Upper lobe of right lung (tissue), 1 donor: ENCODE measurements around the gene ISG20. TPM values are rescaled to one million over a fixed set of nuclear protein-coding genes. Genes with fewer than 3 reads are reported as not detected.
"Not testable (repeated sequence)": the region's sequence is repeated elsewhere in the genome, so short reads cannot be mapped to it uniquely, and the experiment has no call there.

Experiments
- ATAC-seq: fragments of 200-7000 bp; cut with Tn5 transposase; one replicate; pipeline ENCODE4 v1.9.1; 2020; ENCODE audit warnings: mild to moderate bottlenecking, moderate library complexity
- DNase-seq: peaks from one replicate; pipeline ENCODE4 v3.0.0-alpha.2; 2020
- H3K27ac ChIP-seq: fragments of 200-600 bp; one replicate; pipeline ENCODE4 v1.8.0; 2022
- H3K27me3 ChIP-seq: fragments of 200-600 bp; one replicate; pipeline ENCODE4 v1.8.0; 2022; ENCODE audit warnings: mild to moderate bottlenecking
- H3K36me3 ChIP-seq: fragments of 200-600 bp; one replicate; pipeline ENCODE4 v1.8.0; 2022
- H3K4me1 ChIP-seq: fragments of 200-600 bp; one replicate; pipeline ENCODE4 v1.8.0; 2022
- H3K4me3 ChIP-seq: fragments of 200-600 bp; one replicate; pipeline ENCODE4 v1.8.0; 2022; ENCODE audit warnings: mild to moderate bottlenecking
- H3K9me3 ChIP-seq: fragments of 200-600 bp; one replicate; pipeline ENCODE4 v1.8.0; 2022
- intact Hi-C: fragments of 100-400 bp; cut with DNase I; formaldehyde crosslinking; loops from one replicate; pipeline ENCODE4 v1.11.0; 2022
- total RNA-seq: library from RNA; stranded (reverse); fragmentation: NEBNext Ultra II Directional; extraction: Animal tissue kit (Norgen Biotek cat#: 25700); gene quantifications from one replicate; pipeline ENCODE4 v1.2.1, GENCODE V29; 2021
- TF ChIP-seq, protein P1 (sequence below): fragments of 200-600 bp; IDR thresholded peaks from one replicate; pipeline ENCODE4 v1.8.0; 2022; ENCODE audit warnings: antibody characterized with exemption
- donor health status: DM: no; HTN: yes; CAD: no; lungs with severe emphysema.

ISG20 gene
- total RNA-seq, 1 donor from 2014 or later, result 34.9 TPM

DNA sequence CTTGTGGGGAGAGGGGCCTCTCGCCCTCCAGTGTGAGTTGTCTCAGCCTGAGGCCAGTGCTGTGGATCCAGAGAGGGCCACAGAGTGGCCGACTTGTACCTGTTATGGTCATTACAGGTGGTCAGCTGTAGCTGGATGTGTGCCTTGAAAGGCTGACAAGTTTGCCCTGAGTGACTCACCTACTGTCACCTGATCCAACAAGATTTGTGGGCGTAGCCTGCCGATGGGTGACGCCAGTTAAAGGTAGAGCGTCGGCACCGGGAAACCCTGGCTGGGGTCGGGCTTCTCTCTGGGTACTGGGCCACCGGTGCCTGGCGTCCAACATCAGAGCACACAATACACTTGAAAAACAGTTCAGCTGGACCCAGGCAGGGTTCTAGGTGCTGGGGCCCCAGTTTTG lies 2.8 kb upstream of the ISG20 start:
- intact Hi-C loops, result no loop called here
- ATAC-seq, result peak; percentile 1
- Histone ChIP-seq H3K27me3 (no peaks in the 10 kb centered on the region), H3K27ac (peak overlapping the region; percentile 96), H3K36me3 (peaks cover 31% of the 10 kb centered on the region), H3K4me1 (peaks cover 50% of the 10 kb centered on the region), H3K4me3 (peak overlapping the region; percentile 10), H3K9me3 (no peaks in the 10 kb centered on the region)
- TF ChIP-seq, protein P1, sequence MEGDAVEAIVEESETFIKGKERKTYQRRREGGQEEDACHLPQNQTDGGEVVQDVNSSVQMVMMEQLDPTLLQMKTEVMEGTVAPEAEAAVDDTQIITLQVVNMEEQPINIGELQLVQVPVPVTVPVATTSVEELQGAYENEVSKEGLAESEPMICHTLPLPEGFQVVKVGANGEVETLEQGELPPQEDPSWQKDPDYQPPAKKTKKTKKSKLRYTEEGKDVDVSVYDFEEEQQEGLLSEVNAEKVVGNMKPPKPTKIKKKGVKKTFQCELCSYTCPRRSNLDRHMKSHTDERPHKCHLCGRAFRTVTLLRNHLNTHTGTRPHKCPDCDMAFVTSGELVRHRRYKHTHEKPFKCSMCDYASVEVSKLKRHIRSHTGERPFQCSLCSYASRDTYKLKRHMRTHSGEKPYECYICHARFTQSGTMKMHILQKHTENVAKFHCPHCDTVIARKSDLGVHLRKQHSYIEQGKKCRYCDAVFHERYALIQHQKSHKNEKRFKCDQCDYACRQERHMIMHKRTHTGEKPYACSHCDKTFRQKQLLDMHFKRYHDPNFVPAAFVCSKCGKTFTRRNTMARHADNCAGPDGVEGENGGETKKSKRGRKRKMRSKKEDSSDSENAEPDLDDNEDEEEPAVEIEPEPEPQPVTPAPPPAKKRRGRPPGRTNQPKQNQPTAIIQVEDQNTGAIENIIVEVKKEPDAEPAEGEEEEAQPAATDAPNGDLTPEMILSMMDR, result no peak
- no peak for DNase-seq

DNA sequence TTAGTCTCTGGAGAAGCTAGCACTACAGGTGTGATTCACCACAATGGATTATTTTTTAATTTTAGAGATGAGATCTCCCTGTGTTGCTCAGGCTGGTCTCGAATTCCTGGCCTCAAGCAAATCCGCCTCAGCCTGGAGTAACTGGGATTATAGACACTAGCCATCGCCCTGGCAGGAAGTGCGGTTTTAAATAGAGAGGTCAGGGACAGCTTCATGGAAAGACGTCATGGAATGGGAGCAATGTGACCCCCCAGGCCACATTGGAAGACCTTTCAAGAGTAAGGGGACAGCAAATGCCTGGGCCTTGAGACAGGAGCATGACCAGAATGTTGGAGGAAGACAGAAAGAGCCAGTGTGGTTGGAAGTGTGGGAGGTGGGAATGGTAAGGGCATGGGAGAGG lies 2.2 kb upstream of the ISG20 start:
- intact Hi-C loops, result no loop called here
- H3K27ac ChIP-seq, result peak overlapping the region; percentile 96

DNA sequence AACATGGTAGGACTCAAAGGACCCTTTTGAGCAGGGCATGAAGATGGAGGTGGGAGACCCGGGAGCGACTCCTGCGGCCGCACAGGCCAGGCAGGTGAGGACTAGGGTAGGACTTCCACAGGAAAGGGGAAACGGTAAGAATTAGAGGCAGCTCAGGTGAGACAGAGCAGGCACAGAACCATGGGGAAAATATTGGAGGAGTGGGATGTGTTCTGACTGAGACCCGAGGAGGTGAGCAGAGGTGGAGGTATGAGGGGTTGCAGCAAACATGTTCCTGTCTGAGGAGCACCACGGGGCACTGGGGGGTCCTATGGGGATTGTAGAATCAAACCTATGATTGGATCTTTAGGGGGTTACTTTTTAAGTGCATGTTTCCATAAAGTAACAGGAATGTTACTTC lies 1.4 kb upstream of the ISG20 start:
- ATAC-seq (no peak), DNase-seq (no peak)
- Histone ChIP-seq H3K27me3 (no peaks in the 10 kb centered on the region), H3K9me3 (no peaks in the 10 kb centered on the region), H3K4me1 (peaks cover 48% of the 10 kb centered on the region), H3K4me3 (no peak overlapping the region), H3K36me3 (peaks cover 17% of the 10 kb centered on the region), H3K27ac (peak overlapping the region; percentile 96)
- intact Hi-C loops, result no loop called here
- TF ChIP-seq, protein P1, result no peak

More for the DNA sequence above, 2.2 kb upstream of the ISG20 start:
- Histone ChIP-seq H3K27me3 (no peaks in the 10 kb centered on the region), H3K36me3 (peaks cover 25% of the 10 kb centered on the region), H3K4me3 (no peak overlapping the region), H3K9me3 (no peaks in the 10 kb centered on the region), H3K4me1 (peaks cover 48% of the 10 kb centered on the region)
- ATAC-seq, result no peak
- TF ChIP-seq, protein P1, result no peak
- DNase-seq, result no peak

DNA sequence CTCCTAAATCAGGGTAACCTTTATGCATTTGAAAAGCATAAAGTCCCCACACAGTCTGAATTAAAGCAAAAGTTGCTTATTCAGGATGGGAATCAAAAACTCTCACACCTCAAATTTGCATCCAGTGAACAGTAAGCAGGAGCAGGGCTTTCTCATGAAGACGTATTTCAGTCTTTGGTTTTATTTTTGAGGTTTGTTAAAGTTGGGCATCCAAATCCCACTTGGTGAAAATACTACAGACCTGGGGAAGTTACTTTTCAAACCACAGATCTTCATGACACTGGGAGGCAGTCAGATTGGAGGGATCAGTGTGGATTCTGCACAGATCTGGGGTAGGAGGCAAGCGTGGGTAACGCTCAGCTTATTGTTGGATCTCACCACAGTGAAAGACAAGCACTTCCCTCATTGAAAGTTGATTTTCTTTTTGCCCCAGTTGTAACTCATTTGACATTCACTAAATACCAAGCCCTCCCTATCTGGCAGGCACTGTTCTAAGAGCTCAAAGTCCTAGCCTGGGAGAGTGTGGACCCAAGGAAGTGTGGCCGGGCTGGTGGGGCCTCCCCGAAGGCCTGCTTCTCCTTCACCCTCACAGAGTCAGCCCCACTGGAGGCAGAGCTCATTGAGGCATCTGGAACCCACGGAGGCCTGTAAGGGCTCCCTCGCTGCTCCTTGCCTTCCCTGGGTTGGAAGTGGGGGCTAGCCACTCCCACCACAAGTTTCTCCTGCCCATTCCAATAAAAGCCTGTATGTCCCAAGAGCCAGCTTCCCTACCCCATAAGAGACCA lies 783 bp upstream of the ISG20 start:
- ATAC-seq (peak; percentile 0), DNase-seq (no peak)
- H3K4me1 ChIP-seq, result peaks cover 48% of the 10 kb centered on the region
- peak overlapping the region; percentile 96 for H3K27ac ChIP-seq
- H3K9me3 ChIP-seq, result no peaks in the 10 kb centered on the region
- peaks cover 11% of the 10 kb centered on the region for H3K36me3 ChIP-seq
- H3K4me3 ChIP-seq, result peak overlapping the region; percentile 57
- intact Hi-C loops, result no loop called here
- TF ChIP-seq, protein P1, result no peak
- no peaks in the 10 kb centered on the region for H3K27me3 ChIP-seq

DNA sequence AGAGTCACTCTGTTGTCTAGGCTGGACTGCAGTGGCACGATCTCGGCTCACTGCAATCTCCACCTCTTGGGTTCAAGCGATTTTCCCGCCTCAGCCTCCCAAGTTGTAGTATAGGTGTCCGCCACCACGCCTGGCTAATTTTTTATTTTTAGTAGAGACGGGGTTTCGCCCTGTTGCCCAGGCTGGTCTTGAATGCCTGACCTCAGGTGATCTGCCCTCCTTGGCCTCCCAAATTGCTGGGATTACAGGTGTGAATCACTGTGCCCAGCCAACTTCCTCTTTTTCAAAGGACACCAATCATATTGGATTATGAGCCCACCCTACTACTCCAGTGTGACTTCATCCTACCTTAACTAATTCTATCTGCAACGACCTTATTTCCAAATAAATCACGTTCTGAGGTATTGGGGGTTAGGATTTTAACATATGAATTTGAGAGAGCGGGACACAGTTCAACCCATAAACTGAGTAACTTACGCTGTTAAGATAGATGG lies 3.2 kb downstream of the ISG20 start:
- H3K9me3 ChIP-seq, result no peaks in the 10 kb centered on the region
- no peak for DNase-seq
- H3K36me3 ChIP-seq, result no peaks in the 10 kb centered on the region
- TF ChIP-seq, protein P1, result no peak
- no peak for ATAC-seq
- H3K27ac ChIP-seq, result no peak overlapping the region
- H3K27me3 ChIP-seq, result no peaks in the 10 kb centered on the region
- no peak overlapping the region for H3K4me3 ChIP-seq
- intact Hi-C loops, result no loop called here
- H3K4me1 ChIP-seq, result peaks cover 36% of the 10 kb centered on the region

DNA sequence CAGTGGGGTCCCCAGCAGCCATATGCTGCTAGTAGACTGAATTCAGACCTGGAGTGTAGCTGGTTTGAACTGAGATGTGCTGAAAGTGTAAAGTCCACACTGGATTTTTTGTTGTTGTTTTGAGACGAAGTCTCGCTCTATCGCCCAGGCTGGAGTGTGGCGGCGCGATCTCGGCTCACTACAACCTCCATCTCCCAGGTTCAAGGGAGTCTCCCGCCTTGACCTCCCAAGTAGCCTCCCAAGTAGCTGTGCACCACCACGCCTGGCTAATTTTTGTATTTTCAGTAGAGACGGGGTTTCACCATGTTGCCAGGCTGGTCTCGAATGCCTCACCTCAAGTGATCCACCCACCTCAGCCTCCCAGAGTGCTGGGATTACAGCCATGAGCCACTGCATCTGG lies 3.7 kb downstream of the ISG20 start:
- ATAC-seq, DNase-seq, H3K27me3 ChIP-seq, H3K27ac ChIP-seq, H3K36me3 ChIP-seq, H3K4me3 ChIP-seq, H3K9me3 ChIP-seq, intact Hi-C loops: not testable (repeated sequence)
- H3K4me1 ChIP-seq, result peaks cover 37% of the 10 kb centered on the region
